ENCODE results near the gene CORO7. TPM values are rescaled to one million over a fixed set of nuclear protein-coding genes. Genes with fewer than 3 reads are reported as not detected.

CORO7 gene
- total and polyA plus RNA-seq, 9 donors = 15.3 to 31.4 (median 23.6) TPM

DNA sequence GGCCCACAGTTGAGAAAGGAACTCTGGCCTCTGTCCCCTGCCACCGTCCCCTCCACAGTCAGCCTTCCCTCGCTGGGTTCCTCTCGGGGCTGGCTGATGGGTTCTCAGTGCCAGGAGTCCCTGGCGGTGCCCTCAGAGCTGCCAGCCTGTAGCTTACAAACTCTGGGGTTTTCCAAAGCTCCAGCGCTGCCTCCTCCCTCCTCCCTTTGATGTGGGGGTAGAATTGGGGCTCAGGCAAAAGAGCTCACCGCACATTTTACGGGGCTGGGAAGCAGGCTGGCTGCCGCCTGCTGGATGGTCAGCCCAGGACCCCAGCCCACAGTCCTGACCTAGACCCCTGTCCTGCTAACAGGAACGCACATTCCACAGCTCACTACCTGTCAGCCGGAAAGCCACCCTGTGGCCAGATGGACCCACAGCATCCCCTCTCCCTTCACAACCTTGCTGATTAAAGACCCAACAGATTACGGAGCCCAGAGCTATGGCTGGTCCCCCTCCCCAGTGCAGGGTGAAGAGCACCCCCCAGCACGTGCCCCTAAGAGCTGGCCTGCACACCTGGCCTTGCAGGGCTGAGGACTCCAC, 38.7 kb downstream of the CORO7 start:
- 53% methylated on average over 6 of the region's 12 CpGs for WGBS (ENCODE audit: insufficient coverage)
- Histone ChIP-seq H3K36me3 (ENCODE audit: control insufficient read depth, insufficient read depth, low read length) (peaks cover 29% of the 10 kb centered on the region), H3K4me1 (ENCODE audit: control insufficient read depth, insufficient read depth, low read length) (peaks cover 90% of the 10 kb centered on the region), H3K4me3 (ENCODE audit: low read length) (no peak overlapping the region), H3K27ac (ENCODE audit: low read length) (no peak overlapping the region), H3K27me3 (ENCODE audit: control insufficient read depth, insufficient read depth, low read length) (no peaks in the 10 kb centered on the region), H3K9me3 (replicated peaks; ENCODE audit: control insufficient read depth, low read depth, low read length) (no peaks in the 10 kb centered on the region)
- DNase-seq = no peak

DNA sequence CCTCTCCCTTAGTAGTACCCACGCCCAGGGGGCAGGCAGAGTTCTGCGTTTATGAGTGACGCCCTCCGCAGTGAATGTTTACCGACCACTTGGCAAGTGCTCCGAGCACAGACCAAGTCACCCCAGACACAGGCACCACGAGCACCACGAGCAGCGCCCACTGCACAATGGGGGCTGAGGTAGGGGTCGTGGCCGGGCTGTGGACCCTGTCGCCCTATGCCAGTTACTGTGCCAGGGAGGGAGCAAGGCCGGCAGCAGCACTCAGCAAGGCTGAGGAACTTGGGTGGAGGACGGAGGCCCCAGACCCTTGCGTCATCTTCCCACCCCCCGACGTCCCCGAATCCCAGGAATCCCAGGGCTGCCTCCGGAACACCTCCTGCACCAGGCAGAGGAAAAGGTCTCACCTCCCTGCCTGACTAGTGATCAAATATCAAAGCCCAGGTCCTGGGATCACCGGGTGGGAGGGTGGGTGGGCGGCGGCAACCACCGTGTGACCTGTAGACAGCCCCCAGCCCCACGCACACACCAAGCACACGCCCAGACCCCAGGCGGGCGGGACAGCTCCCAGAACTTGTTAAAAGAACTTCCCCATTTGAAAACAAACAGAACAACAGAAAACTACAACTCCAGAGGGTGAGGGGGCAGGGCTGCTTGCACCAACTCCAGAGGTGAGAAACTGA, 39.4 kb downstream of the CORO7 start:
- Histone ChIP-seq H3K27ac (ENCODE audit: low read length) (peak overlapping the region; percentile 85), H3K4me3 (ENCODE audit: low read length) (no peak overlapping the region), H3K4me1 (ENCODE audit: control insufficient read depth, insufficient read depth, low read length) (peaks cover 91% of the 10 kb centered on the region), H3K36me3 (ENCODE audit: control insufficient read depth, insufficient read depth, low read length) (peaks cover 23% of the 10 kb centered on the region), H3K9me3 (replicated peaks; ENCODE audit: control insufficient read depth, low read depth, low read length) (no peaks in the 10 kb centered on the region), H3K27me3 (ENCODE audit: control insufficient read depth, insufficient read depth, low read length) (peaks cover 3% of the 10 kb centered on the region)
- DNase-seq = no peak
- 60% methylated on average over 11 of the region's 27 CpGs for WGBS (ENCODE audit: insufficient coverage)

DNA sequence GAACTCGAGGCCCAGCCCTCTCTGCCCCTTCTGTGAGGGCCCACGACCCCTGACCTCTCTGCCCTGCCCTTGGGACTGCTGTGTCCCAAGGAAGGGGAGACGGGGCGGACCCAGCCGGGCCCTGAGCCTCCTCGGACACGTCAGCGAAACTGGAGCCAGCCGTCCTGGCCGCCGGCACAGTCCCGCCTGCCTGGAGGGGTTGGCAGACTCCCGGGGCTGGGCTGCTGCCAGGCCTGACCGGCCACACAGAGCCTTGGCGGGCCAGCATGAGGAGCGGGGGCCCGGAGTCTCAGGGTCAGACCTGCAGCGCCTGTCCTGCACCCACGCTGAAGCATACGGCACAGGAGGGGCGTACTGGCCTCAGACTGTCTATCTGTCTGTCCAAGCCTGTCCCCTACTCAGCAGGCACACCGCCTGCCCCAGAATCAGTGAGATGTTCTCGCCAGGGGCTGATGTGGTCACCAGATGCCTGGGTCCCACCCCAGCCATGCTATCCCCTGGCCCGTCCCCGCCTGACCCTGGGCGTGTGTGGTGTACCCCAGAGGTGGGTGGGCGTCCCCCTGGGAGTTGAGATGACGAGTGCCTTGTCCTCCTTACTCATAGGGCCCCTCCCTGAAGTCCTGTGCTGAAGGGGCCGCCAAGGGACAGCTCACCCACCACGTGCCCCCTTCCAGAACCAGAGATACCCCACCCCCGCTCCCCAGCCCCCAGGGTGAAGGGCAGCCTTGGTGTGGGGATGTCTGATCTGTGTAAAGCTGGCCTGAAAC, 40.1 kb downstream of the CORO7 start:
- DNase-seq = peak; percentile 90
- WGBS (ENCODE audit: insufficient coverage) = 10% methylated on average over 22 of the region's 31 CpGs
- Histone ChIP-seq H3K27me3 (ENCODE audit: control insufficient read depth, insufficient read depth, low read length) (peaks cover 5% of the 10 kb centered on the region), H3K4me3 (ENCODE audit: low read length) (peak overlapping the region; percentile 8), H3K27ac (ENCODE audit: low read length) (peak overlapping the region; percentile 85), H3K36me3 (ENCODE audit: control insufficient read depth, insufficient read depth, low read length) (peaks cover 17% of the 10 kb centered on the region), H3K9me3 (replicated peaks; ENCODE audit: control insufficient read depth, low read depth, low read length) (no peaks in the 10 kb centered on the region), H3K4me1 (ENCODE audit: control insufficient read depth, insufficient read depth, low read length) (peaks cover 86% of the 10 kb centered on the region)

DNA sequence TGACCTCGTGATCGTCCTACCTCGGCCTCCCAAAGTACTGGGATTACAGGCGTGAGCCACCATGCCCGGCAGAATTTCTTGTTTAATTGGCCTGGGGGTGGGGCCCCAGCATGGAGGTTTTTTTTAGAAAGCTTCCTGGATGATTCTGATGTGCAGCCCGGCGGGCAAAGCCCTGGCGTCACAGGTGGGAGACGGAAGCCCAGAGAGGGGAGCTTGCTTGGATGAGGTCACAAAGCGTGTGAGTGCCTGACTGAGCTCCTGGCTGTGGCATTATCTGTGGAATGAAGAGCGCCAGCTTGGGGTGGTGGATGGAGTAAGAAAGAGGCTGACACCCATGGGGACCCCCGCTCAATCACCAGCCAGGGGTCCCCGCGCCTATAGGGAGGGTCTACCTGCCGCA, 40.7 kb downstream of the CORO7 start:
- 75% methylated on average over 11 of the region's 15 CpGs for WGBS (ENCODE audit: insufficient coverage)

DNA sequence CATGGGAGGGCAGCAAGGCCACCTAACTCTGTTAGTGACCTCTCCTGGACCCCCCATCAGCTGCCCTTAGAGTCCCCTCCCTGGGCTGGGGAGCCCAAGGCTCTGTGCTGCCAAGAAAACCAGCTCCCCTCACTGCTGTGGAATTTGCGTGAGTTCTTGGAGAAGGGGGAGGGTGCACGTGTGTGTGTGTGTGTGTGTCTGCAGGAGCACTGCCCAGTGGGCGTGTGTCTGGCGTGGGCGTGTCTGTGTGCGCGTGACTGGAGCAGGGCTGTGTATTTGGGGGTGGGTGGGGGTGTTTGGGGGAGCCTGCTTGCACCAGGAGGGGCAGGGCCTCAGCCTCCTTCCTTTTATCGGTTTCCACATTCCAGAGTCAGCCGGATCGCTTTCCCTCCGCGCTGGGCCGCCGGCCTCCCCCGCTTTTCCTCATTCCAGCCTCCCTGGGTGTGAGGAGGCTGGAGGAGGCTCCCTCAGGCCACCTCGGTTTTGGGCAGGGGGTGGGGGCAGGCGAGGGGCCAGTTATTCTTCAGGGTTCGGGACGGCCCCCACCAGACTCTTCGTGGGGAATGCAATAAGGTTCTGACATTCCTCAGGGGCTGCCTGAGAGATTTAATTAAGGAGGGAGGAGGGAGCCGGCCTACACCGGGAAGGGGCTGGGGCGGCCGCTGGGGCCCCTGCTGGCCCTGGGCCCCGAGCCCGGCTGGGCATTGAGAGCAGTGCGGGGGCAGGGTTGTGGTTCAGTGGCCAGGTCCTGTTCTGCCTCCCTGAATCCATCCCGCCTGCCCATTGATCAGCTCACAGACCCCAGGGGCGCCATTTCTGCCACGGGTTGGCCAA, 42.3 kb downstream of the CORO7 start:
- peak; percentile 92 for DNase-seq
- Histone ChIP-seq H3K27me3 (ENCODE audit: control insufficient read depth, insufficient read depth, low read length) (peaks cover 5% of the 10 kb centered on the region), H3K4me1 (ENCODE audit: control insufficient read depth, insufficient read depth, low read length) (peaks cover 86% of the 10 kb centered on the region), H3K36me3 (ENCODE audit: control insufficient read depth, insufficient read depth, low read length) (peaks cover 3% of the 10 kb centered on the region), H3K4me3 (ENCODE audit: low read length) (peak overlapping the region; percentile 52), H3K9me3 (replicated peaks; ENCODE audit: control insufficient read depth, low read depth, low read length) (no peaks in the 10 kb centered on the region), H3K27ac (ENCODE audit: low read length) (peak overlapping the region; percentile 72)
- 9% methylated on average over 7 of the region's 30 CpGs for WGBS (ENCODE audit: insufficient coverage)

More for the DNA sequence above, 40.7 kb downstream of the CORO7 start:
- DNase-seq = no peak
- Histone ChIP-seq H3K4me3 (ENCODE audit: low read length) (no peak overlapping the region), H3K27me3 (ENCODE audit: control insufficient read depth, insufficient read depth, low read length) (peaks cover 5% of the 10 kb centered on the region), H3K9me3 (replicated peaks; ENCODE audit: control insufficient read depth, low read depth, low read length) (no peaks in the 10 kb centered on the region), H3K27ac (ENCODE audit: low read length) (peak overlapping the region; percentile 85), H3K4me1 (ENCODE audit: control insufficient read depth, insufficient read depth, low read length) (peaks cover 86% of the 10 kb centered on the region), H3K36me3 (ENCODE audit: control insufficient read depth, insufficient read depth, low read length) (peaks cover 11% of the 10 kb centered on the region)

DNA sequence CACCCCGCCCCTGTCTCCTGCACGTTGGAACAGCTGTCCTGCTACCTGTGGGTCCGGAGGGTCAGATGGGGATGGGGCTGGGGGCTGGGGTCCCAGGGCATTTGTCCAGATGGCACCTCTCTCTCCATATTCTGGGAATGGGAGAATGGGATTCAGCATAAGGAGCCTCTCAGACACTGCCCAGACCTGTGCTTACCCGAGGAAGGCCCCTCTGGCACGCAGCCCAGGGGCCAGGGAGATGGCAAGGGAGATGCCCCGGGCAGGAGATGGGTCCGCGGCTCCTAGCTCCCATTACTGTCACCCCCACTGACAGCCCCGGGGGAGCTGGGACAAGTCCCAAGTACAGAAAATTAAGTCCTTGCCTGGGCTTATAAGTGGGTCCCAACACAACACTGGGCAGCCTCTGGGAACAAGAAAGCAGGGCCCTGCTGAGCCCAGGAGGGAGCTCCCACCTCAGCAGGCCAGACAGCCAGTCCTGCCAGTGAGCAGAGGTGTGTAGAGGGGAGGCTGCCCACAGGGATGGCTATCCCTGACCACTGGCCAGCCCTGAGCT, 43.0 kb downstream of the CORO7 start:
- Histone ChIP-seq H3K27ac (ENCODE audit: low read length) (peak overlapping the region; percentile 72), H3K4me1 (ENCODE audit: control insufficient read depth, insufficient read depth, low read length) (peaks cover 81% of the 10 kb centered on the region), H3K9me3 (replicated peaks; ENCODE audit: control insufficient read depth, low read depth, low read length) (no peaks in the 10 kb centered on the region), H3K4me3 (ENCODE audit: low read length) (peak overlapping the region; percentile 52), H3K36me3 (ENCODE audit: control insufficient read depth, insufficient read depth, low read length) (peaks cover 2% of the 10 kb centered on the region), H3K27me3 (ENCODE audit: control insufficient read depth, insufficient read depth, low read length) (peaks cover 5% of the 10 kb centered on the region)
- DNase-seq = no peak
- 29% methylated on average over 1 of the region's 9 CpGs for WGBS (ENCODE audit: insufficient coverage)

GRCh38 chr16:4372578-4373355, 43.6 kb downstream of the CORO7 start:
- 26% methylated on average over 2 of the region's 10 CpGs for WGBS (ENCODE audit: insufficient coverage)
- no peak for DNase-seq
- peak overlapping the region; percentile 52 for H3K4me3 ChIP-seq (ENCODE audit: low read length)
- H3K36me3 ChIP-seq (ENCODE audit: control insufficient read depth, insufficient read depth, low read length) = peaks cover 2% of the 10 kb centered on the region
- H3K27me3 ChIP-seq (ENCODE audit: control insufficient read depth, insufficient read depth, low read length) = peaks cover 5% of the 10 kb centered on the region
- H3K9me3 ChIP-seq (replicated peaks; ENCODE audit: control insufficient read depth, low read depth, low read length) = no peaks in the 10 kb centered on the region
- peak overlapping the region; percentile 3 for H3K27ac ChIP-seq (ENCODE audit: low read length)
- H3K4me1 ChIP-seq (ENCODE audit: control insufficient read depth, insufficient read depth, low read length) = peaks cover 74% of the 10 kb centered on the region

DNA sequence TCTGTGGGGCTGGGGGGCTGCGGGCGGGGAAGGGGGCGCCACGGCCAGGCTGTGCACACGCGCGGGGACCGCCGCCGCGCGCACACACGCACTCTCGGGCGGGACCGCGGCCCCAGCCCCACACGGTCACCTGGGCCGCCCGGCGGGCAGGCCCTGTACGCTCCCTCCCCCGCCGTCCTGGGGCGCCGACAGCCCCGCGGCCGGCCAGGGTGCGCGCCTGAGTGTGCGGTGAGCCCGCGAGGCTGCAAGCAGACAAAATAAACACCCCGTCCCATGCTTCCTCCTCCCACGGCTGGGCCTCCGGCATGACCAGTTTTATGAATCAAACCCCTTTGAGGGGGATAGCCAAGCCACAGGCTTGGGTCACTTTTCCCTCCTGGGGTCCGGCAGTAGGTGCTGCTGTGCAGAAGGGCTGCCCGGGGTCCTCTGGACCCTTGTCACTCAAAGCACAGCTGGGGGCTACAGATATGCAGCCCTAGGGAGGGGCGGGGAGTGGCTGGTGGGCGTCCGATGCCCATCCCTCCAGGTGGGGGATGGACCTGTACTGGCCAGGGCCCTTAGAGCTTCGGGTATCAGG, 44.3 kb downstream of the CORO7 start:
- peak overlapping the region; percentile 3 for H3K27ac ChIP-seq (ENCODE audit: low read length)
- DNase-seq = no peak
- H3K9me3 ChIP-seq (replicated peaks; ENCODE audit: control insufficient read depth, low read depth, low read length) = no peaks in the 10 kb centered on the region
- H3K36me3 ChIP-seq (ENCODE audit: control insufficient read depth, insufficient read depth, low read length) = peaks cover 2% of the 10 kb centered on the region
- H3K4me3 ChIP-seq (ENCODE audit: low read length) = peak overlapping the region; percentile 52
- peaks cover 5% of the 10 kb centered on the region for H3K27me3 ChIP-seq (ENCODE audit: control insufficient read depth, insufficient read depth, low read length)
- H3K4me1 ChIP-seq (ENCODE audit: control insufficient read depth, insufficient read depth, low read length) = peaks cover 69% of the 10 kb centered on the region
- WGBS (ENCODE audit: insufficient coverage) = 2% methylated on average over 24 of the region's 43 CpGs
